HEK293 (cell line): ENCODE data around the gene MYO1D.

ENCODE experiments used
- CTCF ChIA-PET: fragments of 350-600 bp; formaldehyde crosslinking; extraction: SDS; loops from one replicate; lab custom pipeline; 2021; ENCODE audit warnings: antibody characterized with exemption; lab: Yijun Ruan, JAX
- POLR2A ChIA-PET: fragments of 300-600 bp; formaldehyde crosslinking; extraction: SDS; loops from one replicate; lab custom pipeline; 2020; ENCODE audit warnings: antibody characterized with exemption, inconsistent platforms; lab: Yijun Ruan, JAX
- H3K27ac ChIP-seq: fragments of 200-500 bp; sonication (Bioruptor generic); 2 replicates; pipeline ENCODE4 v1.5.1; 2014; ENCODE audit warnings: low read depth, low read length, control low read depth, inconsistent platforms; ENCODE audit errors: extremely low read depth
- H3K36me3 ChIP-seq, 2 experiments: fragments of 200-500 bp in 1 of 2; sonication (Bioruptor generic) in 1 of 2; 1 replicate in 1 of 2; 2 replicates in 1 of 2; pipeline ENCODE4 v1.5.1; 2014 to 2017; ENCODE audit warnings: inconsistent platforms in 2 of 2, low read length in 2 of 2; ENCODE audit not compliant: control insufficient read depth in 2 of 2, insufficient read depth in 1 of 2
- H3K4me1 ChIP-seq: fragments of 200-500 bp; sonication (Bioruptor generic); 2 replicates; pipeline ENCODE4 v1.5.1; 2014; ENCODE audit warnings: mild to moderate bottlenecking, low read length, inconsistent platforms; ENCODE audit not compliant: control insufficient read depth, insufficient read depth
- H3K4me3 ChIP-seq: 2 replicates; pipeline ENCODE4 v1.5.1; 2011; ENCODE audit warnings: low read depth, mild to moderate bottlenecking, control low read depth, low read length, moderate library complexity
- H3K9me3 ChIP-seq: fragments of 200-500 bp; sonication (Bioruptor generic); 2 replicates; pipeline ENCODE4 v1.5.1; 2014; ENCODE audit warnings: low read depth, low read length, inconsistent platforms; ENCODE audit not compliant: control insufficient read depth, insufficient read depth
- ATF2 ChIP-seq: fragments of 450-650 bp; formaldehyde crosslinking; IDR thresholded peaks from 2 replicates; pipeline ENCODE4 v1.5.1; 2016; ENCODE audit warnings: missing biosample characterization, missing genetic modification characterization, low read depth
- BCL11B ChIP-seq: fragments of 450-650 bp; formaldehyde crosslinking; IDR thresholded peaks from 2 replicates; pipeline ENCODE4 v1.5.1; 2016; ENCODE audit warnings: low read depth, missing biosample characterization, missing genetic modification characterization
- EGR2 ChIP-seq: fragments of 450-650 bp; formaldehyde crosslinking; IDR thresholded peaks from 2 replicates; pipeline ENCODE4 v1.5.1; 2016; ENCODE audit warnings: low read depth, missing biosample characterization, missing genetic modification characterization
- FEZF1 ChIP-seq: fragments of 450-650 bp; formaldehyde crosslinking; IDR thresholded peaks from 2 replicates; pipeline ENCODE4 v1.5.1; 2016; ENCODE audit warnings: missing biosample characterization, missing genetic modification characterization
- HOXC10 ChIP-seq: sonication (generic); formaldehyde crosslinking; IDR thresholded peaks from 2 replicates; pipeline ENCODE4 v1.8.1; 2023; ENCODE audit warnings: mild to moderate bottlenecking, missing genetic modification reagents
- INSM2 ChIP-seq: fragments of 450-650 bp; formaldehyde crosslinking; IDR thresholded peaks from 2 replicates; pipeline ENCODE4 v1.5.1; 2016; ENCODE audit warnings: missing biosample characterization, missing genetic modification characterization
- OVOL3 ChIP-seq: fragments of 450-650 bp; formaldehyde crosslinking; IDR thresholded peaks from 2 replicates; pipeline ENCODE4 v1.5.1; 2016; ENCODE audit warnings: missing biosample characterization, missing genetic modification characterization
- PRDM6 ChIP-seq: fragments of 450-650 bp; formaldehyde crosslinking; IDR thresholded peaks from 2 replicates; pipeline ENCODE4 v1.5.1; 2017; ENCODE audit warnings: missing biosample characterization, missing genetic modification characterization
- YY1 ChIP-seq: fragments of 450-650 bp; formaldehyde crosslinking; IDR thresholded peaks from 2 replicates; pipeline ENCODE4 v1.5.1; 2018; ENCODE audit warnings: missing biosample characterization, missing genetic modification characterization
- ZFHX2 ChIP-seq: fragments of 450-650 bp; formaldehyde crosslinking; conservative IDR thresholded peaks from 2 replicates; pipeline ENCODE4 v1.5.1; 2016; ENCODE audit warnings: missing biosample characterization, missing genetic modification characterization
- ZNF138 ChIP-seq: fragments of 450-650 bp; formaldehyde crosslinking; IDR thresholded peaks from 2 replicates; pipeline ENCODE4 v1.5.1; 2016; ENCODE audit warnings: missing biosample characterization, missing genetic modification characterization, borderline replicate concordance
- ZNF140 ChIP-seq: fragments of 450-650 bp; formaldehyde crosslinking; IDR thresholded peaks from 2 replicates; pipeline ENCODE4 v1.5.1; 2016; ENCODE audit warnings: missing biosample characterization, missing genetic modification characterization
- ZNF302 ChIP-seq: fragments of 450-650 bp; formaldehyde crosslinking; IDR thresholded peaks from 2 replicates; pipeline ENCODE4 v1.5.1; 2016; ENCODE audit warnings: missing biosample characterization, missing genetic modification characterization, low read depth
- ZNF311 ChIP-seq: fragments of 450-650 bp; formaldehyde crosslinking; IDR thresholded peaks from 2 replicates; pipeline ENCODE4 v1.5.1; 2017; ENCODE audit warnings: missing biosample characterization, missing genetic modification characterization, borderline replicate concordance
- ZNF558 ChIP-seq: fragments of 450-650 bp; formaldehyde crosslinking; IDR thresholded peaks from 2 replicates; pipeline ENCODE4 v1.5.1; 2016; ENCODE audit warnings: missing biosample characterization, missing genetic modification characterization
- ZNF580 ChIP-seq: fragments of 450-650 bp; formaldehyde crosslinking; IDR thresholded peaks from 2 replicates; pipeline ENCODE4 v1.5.1; 2016; ENCODE audit warnings: missing biosample characterization, missing genetic modification characterization
- ZNF654 ChIP-seq: fragments of 450-650 bp; formaldehyde crosslinking; IDR thresholded peaks from 2 replicates; pipeline ENCODE4 v1.5.1; 2016; ENCODE audit warnings: low read depth, missing biosample characterization, missing genetic modification characterization
- ZNF664 ChIP-seq: fragments of 450-650 bp; formaldehyde crosslinking; IDR thresholded peaks from 2 replicates; pipeline ENCODE4 v1.5.1; 2016; ENCODE audit warnings: missing biosample characterization, missing genetic modification characterization
- TF ChIP-seq, protein P1 (sequence below): fragments of 450-650 bp; IDR thresholded peaks from 2 replicates; pipeline ENCODE4 v1.5.1; 2018; ENCODE audit warnings: missing biosample characterization, missing genetic modification characterization
- TF ChIP-seq, protein P2 (sequence below): fragments of 450-650 bp; IDR thresholded peaks from 2 replicates; pipeline ENCODE4 v1.5.1; 2018; ENCODE audit warnings: missing biosample characterization, mild to moderate bottlenecking, missing genetic modification characterization
- TF ChIP-seq, protein P3 (sequence below): fragments of 450-650 bp; formaldehyde crosslinking; IDR thresholded peaks from 2 replicates; pipeline ENCODE4 v1.5.1; 2016; ENCODE audit warnings: missing biosample characterization, missing genetic modification characterization

MYO1D gene

GRCh38 chr17:32771396-32771795 lies 105.5 kb downstream of the MYO1D start:
- ChIA-PET CTCF (interaction anchor here (0.7 to 3.7 kb wide), 11 partner anchors 11 to 309 kb away, joined by 3 to 23 read pairs (median 4); partner anchors contain the start of gene MYO1D), POLR2A (no interaction called here)
- Histone ChIP-seq H3K9me3 (no peaks in the 10 kb centered on the region), H3K36me3 (peaks cover 7 to 10% of the 10 kb centered on the region in 2 experiments), H3K27ac (no peak overlapping the region), H3K4me3 (no peak overlapping the region)
- TF ChIP-seq INSM2: no peak
- TF ChIP-seq OVOL3 (tag by site-specific recombination): no peak
- TF ChIP-seq ATF2: no peak
- TF ChIP-seq YY1 (tag by site-specific recombination): no peak
- no peak for TF ChIP-seq ZFHX2
- no peak for TF ChIP-seq ZNF311 (tag by site-specific recombination)
- no peak for TF ChIP-seq EGR2
- TF ChIP-seq ZNF302 (tag by site-specific recombination): no peak
- TF ChIP-seq, protein P1, sequence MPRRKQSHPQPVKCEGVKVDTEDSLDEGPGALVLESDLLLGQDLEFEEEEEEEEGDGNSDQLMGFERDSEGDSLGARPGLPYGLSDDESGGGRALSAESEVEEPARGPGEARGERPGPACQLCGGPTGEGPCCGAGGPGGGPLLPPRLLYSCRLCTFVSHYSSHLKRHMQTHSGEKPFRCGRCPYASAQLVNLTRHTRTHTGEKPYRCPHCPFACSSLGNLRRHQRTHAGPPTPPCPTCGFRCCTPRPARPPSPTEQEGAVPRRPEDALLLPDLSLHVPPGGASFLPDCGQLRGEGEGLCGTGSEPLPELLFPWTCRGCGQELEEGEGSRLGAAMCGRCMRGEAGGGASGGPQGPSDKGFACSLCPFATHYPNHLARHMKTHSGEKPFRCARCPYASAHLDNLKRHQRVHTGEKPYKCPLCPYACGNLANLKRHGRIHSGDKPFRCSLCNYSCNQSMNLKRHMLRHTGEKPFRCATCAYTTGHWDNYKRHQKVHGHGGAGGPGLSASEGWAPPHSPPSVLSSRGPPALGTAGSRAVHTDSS: no peak
- TF ChIP-seq BCL11B (tag by site-specific recombination): no peak
- TF ChIP-seq FEZF1: no peak
- TF ChIP-seq ZNF558: no peak
- TF ChIP-seq, protein P2, sequence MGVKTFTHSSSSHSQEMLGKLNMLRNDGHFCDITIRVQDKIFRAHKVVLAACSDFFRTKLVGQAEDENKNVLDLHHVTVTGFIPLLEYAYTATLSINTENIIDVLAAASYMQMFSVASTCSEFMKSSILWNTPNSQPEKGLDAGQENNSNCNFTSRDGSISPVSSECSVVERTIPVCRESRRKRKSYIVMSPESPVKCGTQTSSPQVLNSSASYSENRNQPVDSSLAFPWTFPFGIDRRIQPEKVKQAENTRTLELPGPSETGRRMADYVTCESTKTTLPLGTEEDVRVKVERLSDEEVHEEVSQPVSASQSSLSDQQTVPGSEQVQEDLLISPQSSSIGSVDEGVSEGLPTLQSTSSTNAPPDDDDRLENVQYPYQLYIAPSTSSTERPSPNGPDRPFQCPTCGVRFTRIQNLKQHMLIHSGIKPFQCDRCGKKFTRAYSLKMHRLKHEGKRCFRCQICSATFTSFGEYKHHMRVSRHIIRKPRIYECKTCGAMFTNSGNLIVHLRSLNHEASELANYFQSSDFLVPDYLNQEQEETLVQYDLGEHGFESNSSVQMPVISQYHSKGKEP: no peak
- TF ChIP-seq, all 188 proteins: peak for 0
- H3K4me1 ChIP-seq: 0 out of 2 replicates have a peak, but pooled peaks cover 3% of the 10 kb centered on the region

GRCh38 chr17:32769846-32770245 lies 107.1 kb downstream of the MYO1D start:
- CTCF ChIA-PET: interaction anchor here (0.6 to 3.7 kb wide), 11 partner anchors 13 to 360 kb away, joined by 3 to 23 read pairs (median 6); partner anchors contain the start of gene MYO1D
- H3K4me3 ChIP-seq: no peak overlapping the region
- no peaks in the 10 kb centered on the region for H3K9me3 ChIP-seq
- 0 out of 2 replicates have a peak, but pooled peaks cover 3% of the 10 kb centered on the region for H3K4me1 ChIP-seq
- H3K27ac ChIP-seq: no peak overlapping the region
- H3K36me3 ChIP-seq: peaks cover 7 to 11% of the 10 kb centered on the region in 2 experiments
- POLR2A ChIA-PET: no interaction called here
- TF ChIP-seq HOXC10: no peak
- no peak for TF ChIP-seq ZNF140 (tag by site-specific recombination)
- peak; percentile 41 for TF ChIP-seq ZNF654 (tag by site-specific recombination)
- TF ChIP-seq ZNF580: no peak
- TF ChIP-seq ZNF138: no peak
- TF ChIP-seq PRDM6: peak; percentile 49; the same call in 1 of the 2 replicates
- TF ChIP-seq, protein P1: no peak
- TF ChIP-seq ZNF664 (tag by site-specific recombination): no peak
- TF ChIP-seq, protein P3, sequence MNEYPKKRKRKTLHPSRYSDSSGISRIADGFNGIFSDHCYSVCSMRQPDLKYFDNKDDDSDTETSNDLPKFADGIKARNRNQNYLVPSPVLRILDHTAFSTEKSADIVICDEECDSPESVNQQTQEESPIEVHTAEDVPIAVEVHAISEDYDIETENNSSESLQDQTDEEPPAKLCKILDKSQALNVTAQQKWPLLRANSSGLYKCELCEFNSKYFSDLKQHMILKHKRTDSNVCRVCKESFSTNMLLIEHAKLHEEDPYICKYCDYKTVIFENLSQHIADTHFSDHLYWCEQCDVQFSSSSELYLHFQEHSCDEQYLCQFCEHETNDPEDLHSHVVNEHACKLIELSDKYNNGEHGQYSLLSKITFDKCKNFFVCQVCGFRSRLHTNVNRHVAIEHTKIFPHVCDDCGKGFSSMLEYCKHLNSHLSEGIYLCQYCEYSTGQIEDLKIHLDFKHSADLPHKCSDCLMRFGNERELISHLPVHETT (tag by site-specific recombination): no peak
